Fibroblast of lung (primary cell): ENCODE measurements around the gene PTGDS. TPM values are rescaled to one million over a fixed set of nuclear protein-coding genes. Genes with fewer than 3 reads are reported as not detected.

Source experiments
- DNase-seq, 2 donors: peaks; one replicate each; pipeline versions ENCODE4 v3.0.0 to v3.0.0-alpha.2; 2010; ENCODE audit warnings: low read depth in 2 of 2
- H2AFZ ChIP-seq: 2 replicates; pipeline ENCODE4 v1.5.1; 2012; ENCODE audit warnings: low read length, control low read depth, inconsistent platforms
- H3K27ac ChIP-seq: 2 replicates; pipeline ENCODE4 v1.5.1; 2011; ENCODE audit warnings: low read length, control low read depth; ENCODE audit not compliant: insufficient read depth
- H3K27me3 ChIP-seq: 2 replicates; pipeline ENCODE4 v1.5.1; 2011; ENCODE audit warnings: mild to moderate bottlenecking, low read length; ENCODE audit not compliant: control insufficient read depth, insufficient read depth
- H3K36me3 ChIP-seq: 2 replicates; pipeline ENCODE4 v1.5.1; 2011; ENCODE audit warnings: low read length; ENCODE audit not compliant: control insufficient read depth, insufficient read depth
- H3K4me1 ChIP-seq: 2 replicates; pipeline ENCODE4 v1.5.1; 2011; ENCODE audit warnings: low read length; ENCODE audit not compliant: control insufficient read depth, insufficient read depth; ENCODE audit errors: extremely low read depth
- H3K4me2 ChIP-seq: 2 replicates; pipeline ENCODE4 v1.5.1; 2011; ENCODE audit warnings: low read length, control low read depth; ENCODE audit not compliant: insufficient read depth; ENCODE audit errors: extremely low read depth
- H3K4me3 ChIP-seq, 4 experiments: fragments of 200-600 bp in 1 of 4; sonication (generic) in 1 of 4; replicated peaks in 1 of 4; 2 replicates each; pipeline ENCODE4 v1.5.1; 2011 to 2016; ENCODE audit warnings: low read length in 4 of 4, low read depth in 3 of 4, mild to moderate bottlenecking in 3 of 4, control low read depth in 2 of 4, inconsistent platforms in 1 of 4, mixed read lengths in 1 of 4; ENCODE audit not compliant: insufficient read depth in 1 of 4; ENCODE audit errors: control extremely low read depth in 1 of 4
- H3K79me2 ChIP-seq: 2 replicates; pipeline ENCODE4 v1.5.1; 2012; ENCODE audit warnings: mild to moderate bottlenecking, low read length, inconsistent platforms; ENCODE audit not compliant: control insufficient read depth, insufficient read depth
- H3K9ac ChIP-seq: 2 replicates; pipeline ENCODE4 v1.5.1; 2011; ENCODE audit warnings: mild to moderate bottlenecking, low read length, control low read depth; ENCODE audit not compliant: insufficient read depth
- H3K9me3 ChIP-seq: 2 replicates; pipeline ENCODE4 v1.5.1; 2012; ENCODE audit warnings: low read depth, low read length; ENCODE audit not compliant: control insufficient read depth, insufficient read depth
- H4K20me1 ChIP-seq: 2 replicates; pipeline ENCODE4 v1.5.1; 2011; ENCODE audit warnings: low read length; ENCODE audit not compliant: control insufficient read depth, insufficient read depth; ENCODE audit errors: extremely low read depth
- CTCF ChIP-seq, 2 donors: IDR thresholded peaks in 1 of 2; conservative IDR thresholded peaks in 1 of 2; 1 replicate in 1 of 2; 2 replicates in 1 of 2; pipeline ENCODE4 v1.5.1; 2011 to 2012; ENCODE audit warnings: low read length in 2 of 2, control low read depth in 1 of 2, inconsistent platforms in 1 of 2, low read depth in 1 of 2, mild to moderate bottlenecking in 1 of 2
- EZH2 ChIP-seq: IDR thresholded peaks from 2 replicates; pipeline ENCODE4 v1.5.1; 2012; ENCODE audit warnings: low read length, control low read depth, mild to moderate bottlenecking; ENCODE audit errors: missing control alignments
- polyA plus RNA-seq, 2 donors: library from polyadenylated mRNA; depleted of rRNA in 1 of 2; stranded (reverse) in 1 of 2; unstranded in 1 of 2; fragments of >200 nt; gene quantifications; 2 replicates each; pipeline ENCODE4 v1.2.1, GENCODE V29; 2011 to 2012; ENCODE audit warnings: missing spikeins in 1 of 2
- total RNA-seq: library from RNA; depleted of rRNA; stranded (reverse); fragments of >200 nt; gene quantifications from 2 replicates; pipeline ENCODE4 v1.2.1, GENCODE V29; 2014

PTGDS gene
- total and polyA plus RNA-seq, 2 donors (not counting 1 experiment from before 2014, with no cell fraction given): 4.9 to 90.3 TPM

GRCh38 chr9:137009217-137009616, 31.9 kb downstream of the PTGDS start:
- Histone ChIP-seq H3K4me3 (no peak overlapping the region), H3K9ac (no peak overlapping the region), H3K4me2 (no peak overlapping the region), H2AFZ (no peak overlapping the region), H3K4me1 (peaks cover 8% of the 10 kb centered on the region), H3K27me3 (no peaks in the 10 kb centered on the region), H3K79me2 (no peaks in the 10 kb centered on the region), H3K9me3 (no peaks in the 10 kb centered on the region), H3K36me3 (peaks cover 5% of the 10 kb centered on the region), H4K20me1 (no peaks in the 10 kb centered on the region), H3K27ac (no peak overlapping the region)
- no peak for DNase-seq
- no peak for TF ChIP-seq EZH2
- no peak for TF ChIP-seq CTCF (conservative IDR thresholded peaks at IDR 0.05 in 1 of 2, IDR thresholded peaks at IDR 0.05 in 1 of 2; ENCODE audit: low read depth in 1 of 2, low read length in 2 of 2)

GRCh38 chr9:137009938-137010732, 32.8 kb downstream of the PTGDS start:
- no peaks in the 10 kb centered on the region for H4K20me1 ChIP-seq
- no peak overlapping the region for H2AFZ ChIP-seq
- no peak overlapping the region for H3K4me2 ChIP-seq
- peaks cover 5% of the 10 kb centered on the region for H3K36me3 ChIP-seq
- H3K79me2 ChIP-seq: no peaks in the 10 kb centered on the region
- TF ChIP-seq EZH2: no peak
- TF ChIP-seq CTCF (conservative IDR thresholded peaks at IDR 0.05 in 1 of 2, IDR thresholded peaks at IDR 0.05 in 1 of 2; ENCODE audit: low read depth in 1 of 2, low read length in 2 of 2): no peak
- no peak overlapping the region for H3K4me3 ChIP-seq
- peaks cover 8% of the 10 kb centered on the region for H3K4me1 ChIP-seq
- no peaks in the 10 kb centered on the region for H3K9me3 ChIP-seq
- H3K27ac ChIP-seq: no peak overlapping the region
- no peaks in the 10 kb centered on the region for H3K27me3 ChIP-seq
- no peak overlapping the region for H3K9ac ChIP-seq
- DNase-seq: no peak

DNA sequence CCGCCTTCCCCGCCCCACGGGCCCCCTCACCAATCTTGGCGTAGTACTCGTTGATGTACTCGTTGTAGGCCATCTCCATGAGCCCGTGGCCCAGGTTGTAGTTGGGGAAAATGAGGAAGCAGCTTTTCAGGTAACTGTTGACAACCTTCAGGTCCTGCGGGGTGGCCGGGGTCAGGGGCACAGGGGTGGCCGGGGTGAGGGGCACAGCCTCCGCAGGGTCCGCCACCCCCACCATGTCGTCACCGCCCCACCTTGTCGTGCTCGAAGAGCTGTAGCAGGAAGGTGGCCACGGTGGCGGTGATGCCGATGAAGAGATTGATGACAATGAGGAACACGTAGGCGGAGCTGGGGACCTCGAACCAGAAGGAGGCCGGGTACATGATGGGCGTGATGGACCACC, 33.9 kb downstream of the PTGDS start:
- H3K27ac ChIP-seq: no peak overlapping the region
- no peaks in the 10 kb centered on the region for H3K9me3 ChIP-seq
- no peaks in the 10 kb centered on the region for H3K79me2 ChIP-seq
- TF ChIP-seq EZH2 (no peak), CTCF (conservative IDR thresholded peaks at IDR 0.05 in 1 of 2, IDR thresholded peaks at IDR 0.05 in 1 of 2; ENCODE audit: low read depth in 1 of 2, low read length in 2 of 2) (no peak)
- no peak for DNase-seq
- H3K4me1 ChIP-seq: peaks cover 8% of the 10 kb centered on the region
- no peak overlapping the region for H3K4me3 ChIP-seq
- H3K9ac ChIP-seq: no peak overlapping the region
- H3K27me3 ChIP-seq: no peaks in the 10 kb centered on the region
- H3K36me3 ChIP-seq: peaks cover 9% of the 10 kb centered on the region
- no peak overlapping the region for H3K4me2 ChIP-seq
- no peak overlapping the region for H2AFZ ChIP-seq
- no peaks in the 10 kb centered on the region for H4K20me1 ChIP-seq
